Smooth muscle cell (in vitro differentiated cells): ENCODE results near the gene ZNF665. TPM values are rescaled to one million over a fixed set of nuclear protein-coding genes. Genes with fewer than 3 reads are reported as not detected.

Experiments
- DNase-seq: peaks from one replicate; lab custom pipeline; 2025; ENCODE audit not compliant: unreplicated experiment; lab: John Stamatoyannopoulos, UW
- H2AFZ ChIP-seq: fragments of 200-600 bp; sonication (generic); 2 replicates; pipeline ENCODE4 v1.6.0; 2016; ENCODE audit warnings: antibody characterized with exemption, low read depth, mild to moderate bottlenecking
- H3F3A ChIP-seq: fragments of 200-600 bp; sonication (generic); 2 replicates; pipeline ENCODE4 v1.6.0; 2017; ENCODE audit warnings: antibody characterized with exemption, low read depth
- H3K27ac ChIP-seq: fragments of 200-600 bp; sonication (generic); 2 replicates; pipeline ENCODE4 v1.5.1; 2016; ENCODE audit warnings: low read depth, mild to moderate bottlenecking
- H3K27me3 ChIP-seq: fragments of 200-600 bp; sonication (generic); 2 replicates; pipeline ENCODE4 v1.6.1; 2016; ENCODE audit warnings: low read depth, mild to moderate bottlenecking
- H3K36me3 ChIP-seq: fragments of 200-600 bp; sonication (generic); 2 replicates; pipeline ENCODE4 v1.5.1; 2016; ENCODE audit warnings: low read depth
- H3K4me1 ChIP-seq: fragments of 200-600 bp; sonication (generic); 2 replicates; pipeline ENCODE4 v1.5.1; 2016; ENCODE audit warnings: low read depth
- H3K4me2 ChIP-seq: fragments of 200-600 bp; sonication (generic); 2 replicates; pipeline ENCODE4 v1.6.0; 2016; ENCODE audit warnings: mild to moderate bottlenecking
- H3K4me3 ChIP-seq: fragments of 200-600 bp; sonication (generic); 2 replicates; pipeline ENCODE4 v1.5.1; 2016; ENCODE audit warnings: mild to moderate bottlenecking
- H3K79me2 ChIP-seq: fragments of 200-600 bp; sonication (generic); 2 replicates; pipeline ENCODE4 v1.6.0; 2016; ENCODE audit warnings: low read depth, mild to moderate bottlenecking
- H3K9ac ChIP-seq: fragments of 200-600 bp; sonication (generic); 2 replicates; pipeline ENCODE4 v1.6.0; 2016; ENCODE audit warnings: low read depth
- H3K9me3 ChIP-seq: fragments of 200-600 bp; sonication (generic); replicated peaks from 2 replicates; pipeline ENCODE4 v1.5.1; 2016; ENCODE audit warnings: low read depth
- H4K20me1 ChIP-seq: fragments of 200-600 bp; sonication (generic); 2 replicates; pipeline ENCODE4 v1.6.0; 2016; ENCODE audit warnings: low read depth
- WGBS: methylation state at CpG from one replicate; pipeline ENCODE4 v1.1.7; 2016; ENCODE audit warnings: low lambda C conversion rate; 5-methylcytosine and 5-hydroxymethylcytosine counted together
- polyA plus RNA-seq: library from polyadenylated mRNA; unstranded; fragments of >200 nt; fragmentation: Nextera tagmentation; extraction: Ambion mirVana; gene quantifications from 2 replicates; pipeline ENCODE4 v1.2.1, GENCODE V29; 2016
- total RNA-seq: library from RNA; depleted of rRNA; stranded (reverse); fragments of >200 nt; gene quantifications from 2 replicates; pipeline ENCODE4 v1.2.3, GENCODE V29; 2014
- TF ChIP-seq, protein P1 (sequence below): fragments of 200-600 bp; sonication (generic); IDR thresholded peaks from 2 replicates; pipeline ENCODE4 v1.5.1; 2017; ENCODE audit warnings: borderline replicate concordance, mild to moderate bottlenecking, antibody characterized with exemption; ENCODE audit not compliant: insufficient read depth, poor library complexity, severe bottlenecking

Gene ZNF665
- total and polyA plus RNA-seq, 2 experiments from 2014 or later = 2.8 to 6.0 TPM

DNA sequence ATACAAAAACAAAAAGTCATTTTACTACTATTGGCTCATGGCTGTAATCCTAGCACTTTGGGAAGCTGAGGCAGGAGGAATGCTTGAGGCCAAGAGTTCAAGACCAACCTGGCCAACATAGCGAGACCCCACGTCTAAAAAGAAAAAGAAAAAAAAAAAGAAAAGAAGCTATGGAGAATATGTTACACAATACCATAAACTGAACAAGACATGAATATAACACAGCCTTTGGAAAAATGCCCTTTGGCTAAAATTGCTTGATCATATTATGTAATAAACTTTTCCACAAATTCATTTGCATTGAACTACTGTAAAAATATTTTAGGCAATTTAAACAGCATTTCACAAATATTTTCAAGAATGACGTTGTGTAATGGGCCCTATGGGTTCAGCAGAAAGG lies 56.7 kb downstream of the ZNF665 start:
- TF ChIP-seq, protein P1, sequence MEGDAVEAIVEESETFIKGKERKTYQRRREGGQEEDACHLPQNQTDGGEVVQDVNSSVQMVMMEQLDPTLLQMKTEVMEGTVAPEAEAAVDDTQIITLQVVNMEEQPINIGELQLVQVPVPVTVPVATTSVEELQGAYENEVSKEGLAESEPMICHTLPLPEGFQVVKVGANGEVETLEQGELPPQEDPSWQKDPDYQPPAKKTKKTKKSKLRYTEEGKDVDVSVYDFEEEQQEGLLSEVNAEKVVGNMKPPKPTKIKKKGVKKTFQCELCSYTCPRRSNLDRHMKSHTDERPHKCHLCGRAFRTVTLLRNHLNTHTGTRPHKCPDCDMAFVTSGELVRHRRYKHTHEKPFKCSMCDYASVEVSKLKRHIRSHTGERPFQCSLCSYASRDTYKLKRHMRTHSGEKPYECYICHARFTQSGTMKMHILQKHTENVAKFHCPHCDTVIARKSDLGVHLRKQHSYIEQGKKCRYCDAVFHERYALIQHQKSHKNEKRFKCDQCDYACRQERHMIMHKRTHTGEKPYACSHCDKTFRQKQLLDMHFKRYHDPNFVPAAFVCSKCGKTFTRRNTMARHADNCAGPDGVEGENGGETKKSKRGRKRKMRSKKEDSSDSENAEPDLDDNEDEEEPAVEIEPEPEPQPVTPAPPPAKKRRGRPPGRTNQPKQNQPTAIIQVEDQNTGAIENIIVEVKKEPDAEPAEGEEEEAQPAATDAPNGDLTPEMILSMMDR = no peak
- H3K4me3 ChIP-seq = no peak overlapping the region
- H3K4me1 ChIP-seq = peaks cover 7% of the 10 kb centered on the region
- no peak overlapping the region for H2AFZ ChIP-seq
- no peaks in the 10 kb centered on the region for H3K27me3 ChIP-seq
- H3K9me3 ChIP-seq = peaks cover 28% of the 10 kb centered on the region
- no peak overlapping the region for H3K4me2 ChIP-seq
- no peaks in the 10 kb centered on the region for H4K20me1 ChIP-seq
- DNase-seq = no peak
- H3K79me2 ChIP-seq = no peaks in the 10 kb centered on the region
- H3K9ac ChIP-seq = no peak overlapping the region
- no peak overlapping the region for H3K27ac ChIP-seq
- WGBS = 93% methylated on average over 3 of the region's 3 CpGs
- H3F3A ChIP-seq = no peaks in the 10 kb centered on the region
- peaks cover 23% of the 10 kb centered on the region for H3K36me3 ChIP-seq

GRCh38 chr19:53132141-53132991 lies 60.8 kb downstream of the ZNF665 start, which contains the start of gene ZNF415:
Gene ZNF415, minus strand, starts transcription at chr19:53132910. Its CDS starts 10,234 bp downstream, at chr19:53122676.
- Histone ChIP-seq H3K9ac (peak within 1 kb of the TSS; percentile 70), H2AFZ (peak within 1 kb of the TSS; percentile 92), H3K79me2 (peaks cover 9% of the 10 kb centered on the region), H3K9me3 (no peaks in the 10 kb centered on the region), H3K27ac (no peak within 1 kb of the TSS), H3K4me2 (peak within 1 kb of the TSS; percentile 92), H3K36me3 (no peaks in the 10 kb centered on the region), H3K4me3 (peak within 1 kb of the TSS; percentile 71), H3K4me1 (peaks cover 12% of the 10 kb centered on the region), H3K27me3 (no peaks in the 10 kb centered on the region), H3F3A (no peaks in the 10 kb centered on the region), H4K20me1 (no peaks in the 10 kb centered on the region)
- DNase-seq = peak; percentile 46
- TF ChIP-seq, protein P1 = no peak
- WGBS = 3% methylated on average over 45 of the region's 51 CpGs

- Histone ChIP-seq H4K20me1 (no peaks in the 10 kb centered on the region), H3K36me3 (no peaks in the 10 kb centered on the region), H3F3A (no peaks in the 10 kb centered on the region), H3K79me2 (peaks cover 9% of the 10 kb centered on the region), H2AFZ (peak overlapping the region; percentile 92), H3K4me1 (peaks cover 12% of the 10 kb centered on the region), H3K27me3 (no peaks in the 10 kb centered on the region), H3K9me3 (no peaks in the 10 kb centered on the region), H3K4me3 (peak overlapping the region; percentile 71), H3K9ac (peak overlapping the region; percentile 70), H3K27ac (no peak overlapping the region), H3K4me2 (peak overlapping the region; percentile 92)
- 59% methylated on average over 6 of the region's 6 CpGs for WGBS
- TF ChIP-seq, protein P1 = no peak
- no peak for DNase-seq
Observed at GRCh38 chr19:53131727-53132126, 61.4 kb downstream of the ZNF665 start.
